ENCODE results near the gene RFT1. TPM values are rescaled to one million over a fixed set of nuclear protein-coding genes. Genes with fewer than 3 reads are reported as not detected.

Gene RFT1
- total and polyA plus RNA-seq, 2 of the 13 experiments (the other 11 are each of a cell fraction or from before 2014, with no cell fraction given) = 23.2 to 37.0 TPM

GRCh38 chr3:53043738-53044137 lies 86.5 kb downstream of the RFT1 start:
- no peak overlapping the region for H2AFZ ChIP-seq (ENCODE audit: low read length)
- H3K27me3 ChIP-seq (ENCODE audit: control insufficient read depth in 1 of 2, insufficient read depth in 2 of 2, low read length in 2 of 2) = no peaks in the 10 kb centered on the region; a peak in 1 of 5 replicates
- no peak overlapping the region for H3K9ac ChIP-seq (ENCODE audit: insufficient read depth, low read depth, low read length)
- no peaks in the 10 kb centered on the region for H3K36me3 ChIP-seq (replicated peaks in 1 of 2; ENCODE audit: control insufficient read depth in 1 of 2, insufficient read depth in 2 of 2, low read length in 2 of 2)
- WGBS (ENCODE audit: low lambda C conversion rate) = 63% methylated on average over 2 of the region's 2 CpGs
- peaks cover 56% of the 10 kb centered on the region for H3K4me1 ChIP-seq (ENCODE audit: insufficient read depth, low read length)
- BruUV-seq (replicated peaks) = no TSS peak
- H3K4me2 ChIP-seq (ENCODE audit: low read depth, low read length) = peak overlapping the region; percentile 90
- peaks cover 47% of the 10 kb centered on the region for H3K79me2 ChIP-seq (ENCODE audit: insufficient read depth, low read length)
- no peaks in the 10 kb centered on the region for H3K9me3 ChIP-seq (ENCODE audit: low read length)
- in situ Hi-C loops (cut with HindIII; ENCODE audit: extremely low pct_ligation_motif_present, low pct_unique_long_range_greater_than_20kb) = no loop called here
- H3K27ac ChIP-seq (ENCODE audit: extremely low read length, insufficient read depth, low read length) = no peak overlapping the region
- H3K4me3 ChIP-seq (replicated peaks in 1 of 3; ENCODE audit: insufficient read depth in 1 of 3, low read depth in 2 of 3, low read length in 3 of 3) = peak overlapping the region in 2 of 3 experiments; percentile 90 to 91; a peak in 3 of 6 replicates
- DNase-seq (ENCODE audit: low spot score) (no peak), FAIRE-seq (no peak), ATAC-seq (no peak)
- intact Hi-C loops (cut with micrococcal nuclease; ENCODE audit: unreplicated experiment) = loop anchor here (5.0 kb wide), 1 partner anchor 41 kb away; no protein-coding TSS in a partner anchor
- H4K20me1 ChIP-seq (ENCODE audit: insufficient read depth, low read length) = peaks cover 20% of the 10 kb centered on the region
- CTCF ChIA-PET (ENCODE audit: low intra/inter-chr PET ratio, low total read pairs) = no interaction called here
- POLR2A ChIA-PET = no interaction called here
- TF ChIP-seq FOXA3 (CRISPR knock-in tag; IDR thresholded peaks at IDR 0.05) = no peak
- TF ChIP-seq KLF15 (CRISPR knock-in tag; IDR thresholded peaks at IDR 0.05; ENCODE audit: borderline replicate concordance) = no peak
- TF ChIP-seq EEA1 (CRISPR knock-in tag; IDR thresholded peaks at IDR 0.05; ENCODE audit: borderline replicate concordance) = no peak
- no peak for TF ChIP-seq ATF1 (CRISPR knock-in tag; IDR thresholded peaks at IDR 0.05)
- TF ChIP-seq CENPBD1 (CRISPR knock-in tag; IDR thresholded peaks at IDR 0.05; ENCODE audit: borderline replicate concordance, low read depth) = no peak
- no peak for TF ChIP-seq CENPX (CRISPR knock-in tag; IDR thresholded peaks at IDR 0.05)
- TF ChIP-seq ZFY (CRISPR knock-in tag; IDR thresholded peaks at IDR 0.05) = no peak
- no peak for TF ChIP-seq ZFP91 (CRISPR knock-in tag; IDR thresholded peaks at IDR 0.05; ENCODE audit: borderline replicate concordance)
- no peak for TF ChIP-seq HCFC1 (IDR thresholded peaks at IDR 0.05; ENCODE audit: low read depth, low read length)
- no peak for TF ChIP-seq RFX5 (IDR thresholded peaks at IDR 0.05; ENCODE audit: low read depth, low read length)
- TF ChIP-seq TIGD3 (CRISPR knock-in tag; IDR thresholded peaks at IDR 0.05; ENCODE audit: borderline replicate concordance) = no peak
- TF ChIP-seq ZNF639 (CRISPR knock-in tag; conservative IDR thresholded peaks at IDR 0.05) = no peak
- TF ChIP-seq FOSL2 (CRISPR knock-in tag; IDR thresholded peaks at IDR 0.05) = no peak
- no peak for TF ChIP-seq KLF16 (CRISPR knock-in tag; IDR thresholded peaks at IDR 0.05)
- no peak for TF ChIP-seq RFXAP (CRISPR knock-in tag; IDR thresholded peaks at IDR 0.05; ENCODE audit: borderline replicate concordance)
- no peak for TF ChIP-seq SUZ12 (IDR thresholded peaks at IDR 0.05; ENCODE audit: low read depth, low read length)
- TF ChIP-seq PAWR (CRISPR knock-in tag; IDR thresholded peaks at IDR 0.05; ENCODE audit: borderline replicate concordance) = no peak
- TF ChIP-seq TBP (CRISPR knock-in tag; IDR thresholded peaks at IDR 0.05) = no peak
